Stimulated activated naive CD8-positive, alpha-beta T cell treated with anti-CD3 and anti-CD28 coated beads, Interleukin-15, Interleukin-2, amounts not matched to agents 100 ng/mL and 50 ng/mL, for 24 hours (primary cell): Measurements from ENCODE around the gene RNF157.
"Not testable (repeated sequence)": the region's sequence is repeated elsewhere in the genome, so short reads cannot be mapped to it uniquely, and the experiment has no call there.

ENCODE experiments used
- H3K27ac Mint-ChIP-seq: one replicate; pipeline ENCODE4 v1.8.0; 2021; ENCODE audit warnings: mild to moderate bottlenecking, mixed read lengths
- H3K27me3 Mint-ChIP-seq: one replicate; pipeline ENCODE4 v1.8.0; 2021; ENCODE audit warnings: mixed read lengths
- H3K36me3 Mint-ChIP-seq: one replicate; pipeline ENCODE4 v1.8.0; 2021; ENCODE audit warnings: low read depth, mixed read lengths
- H3K4me1 Mint-ChIP-seq: one replicate; pipeline ENCODE4 v1.8.0; 2021; ENCODE audit warnings: low read depth, mixed read lengths
- H3K4me3 Mint-ChIP-seq: one replicate; pipeline ENCODE4 v1.8.0; 2021; ENCODE audit warnings: mild to moderate bottlenecking, mixed read lengths
- H3K9me3 Mint-ChIP-seq: one replicate; pipeline ENCODE4 v1.8.0; 2021; ENCODE audit warnings: mixed read lengths

RNF157 gene

GRCh38 chr17:76235883-76236282 is 4.4 kb downstream of the RNF157 start:
- no peaks in the 10 kb centered on the region for H3K27me3 Mint-ChIP-seq
- no peak overlapping the region for H3K4me3 Mint-ChIP-seq
- no peaks in the 10 kb centered on the region for H3K9me3 Mint-ChIP-seq
- no peak overlapping the region for H3K27ac Mint-ChIP-seq
- H3K4me1 Mint-ChIP-seq, result peaks cover 50% of the 10 kb centered on the region
- peaks cover 3% of the 10 kb centered on the region for H3K36me3 Mint-ChIP-seq

DNA sequence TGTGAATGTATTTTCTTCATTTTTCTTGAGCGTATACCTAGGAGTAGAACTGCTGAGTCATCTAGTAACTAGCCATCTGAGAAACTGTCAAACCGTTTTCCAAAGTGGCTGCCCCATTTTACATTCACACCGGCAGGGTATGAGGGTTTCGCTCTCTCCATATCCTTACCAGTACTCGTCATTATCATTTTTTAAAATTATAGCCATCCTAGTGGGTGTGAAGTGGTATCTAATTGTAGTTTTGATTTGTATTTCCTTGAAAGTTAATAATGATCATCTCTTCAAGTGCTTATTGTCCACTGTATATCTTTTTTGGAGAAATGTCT is 6.0 kb downstream of the RNF157 start:
- Mint-ChIP-seq H3K27ac (peak overlapping the region; percentile 55), H3K4me1 (peaks cover 51% of the 10 kb centered on the region), H3K36me3 (peaks cover 12% of the 10 kb centered on the region), H3K9me3 (no peaks in the 10 kb centered on the region), H3K27me3 (no peaks in the 10 kb centered on the region), H3K4me3 (peak overlapping the region; percentile 23)

DNA sequence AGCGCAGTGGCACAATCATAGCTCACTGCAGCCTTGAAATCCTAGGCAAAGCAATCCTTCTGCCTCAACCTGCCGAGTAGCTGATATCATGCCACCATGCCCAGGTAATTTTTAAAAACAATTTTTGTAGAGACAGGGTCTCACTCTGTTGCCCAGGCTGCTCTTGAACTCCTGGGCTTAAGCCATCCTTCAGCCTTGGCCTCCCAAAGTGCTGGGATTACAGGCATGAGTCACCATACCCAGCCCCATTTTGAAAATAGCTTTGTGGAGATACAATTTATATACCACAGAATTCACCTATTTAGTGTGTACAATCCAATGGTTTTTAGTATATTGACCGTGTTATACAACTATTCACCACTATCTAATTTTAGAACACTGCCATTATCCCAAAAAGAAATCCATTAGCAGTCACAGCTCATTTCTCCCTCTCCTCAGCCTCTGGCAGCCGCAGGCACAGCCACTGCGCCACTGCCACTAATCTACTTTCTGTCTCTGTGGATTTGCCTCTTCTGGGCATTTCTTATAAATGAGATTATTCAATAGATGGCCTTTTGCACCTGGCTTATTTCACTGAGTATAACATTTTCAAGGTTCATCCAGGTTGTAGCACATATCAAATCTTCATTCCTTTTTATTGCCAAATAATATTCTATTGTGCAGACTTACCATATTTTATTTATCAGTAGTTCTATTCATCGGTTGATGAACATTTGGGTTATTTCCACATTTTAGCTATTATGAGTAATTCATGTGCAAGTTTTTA is 6.5 kb downstream of the RNF157 start:
- H3K9me3 Mint-ChIP-seq, result no peaks in the 10 kb centered on the region
- H3K27me3 Mint-ChIP-seq, result no peaks in the 10 kb centered on the region
- peak overlapping the region; percentile 55 for H3K27ac Mint-ChIP-seq
- peaks cover 50% of the 10 kb centered on the region for H3K4me1 Mint-ChIP-seq
- peaks cover 16% of the 10 kb centered on the region for H3K36me3 Mint-ChIP-seq
- H3K4me3 Mint-ChIP-seq, result peak overlapping the region; percentile 23

DNA sequence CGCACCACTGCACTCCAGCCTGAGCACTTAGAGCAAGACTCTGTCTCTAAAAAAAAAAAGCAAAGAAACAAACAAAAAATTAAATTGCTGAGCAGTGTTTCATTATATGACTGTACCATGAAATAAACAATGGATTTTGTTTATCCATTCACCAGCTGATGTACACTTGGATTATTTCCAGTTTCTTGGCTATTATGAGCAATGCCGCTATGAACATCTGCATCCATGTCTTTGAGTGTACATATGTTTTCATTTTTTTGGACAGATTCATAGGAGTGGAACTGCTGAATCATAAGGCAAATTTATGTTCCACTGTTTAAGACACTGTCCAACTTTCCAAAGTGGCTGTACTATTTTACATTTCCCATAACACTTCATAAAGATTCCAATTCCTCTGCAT is 8.0 kb downstream of the RNF157 start:
- Mint-ChIP-seq H3K4me3 (no peak overlapping the region), H3K27me3 (no peaks in the 10 kb centered on the region), H3K27ac (no peak overlapping the region), H3K4me1 (peaks cover 45% of the 10 kb centered on the region), H3K36me3 (peaks cover 21% of the 10 kb centered on the region), H3K9me3 (no peaks in the 10 kb centered on the region)

- H3K36me3 Mint-ChIP-seq, result peaks cover 18% of the 10 kb centered on the region
- H3K27me3 Mint-ChIP-seq, H3K27ac Mint-ChIP-seq, H3K9me3 Mint-ChIP-seq, H3K4me3 Mint-ChIP-seq: not testable (repeated sequence)
- peaks cover 21% of the 10 kb centered on the region for H3K4me1 Mint-ChIP-seq
Observed at GRCh38 chr17:76226749-76227148, 13.5 kb downstream of the RNF157 start.

GRCh38 chr17:76225373-76226086 is 14.8 kb downstream of the RNF157 start:
- not testable (repeated sequence) for H3K27me3 Mint-ChIP-seq, H3K27ac Mint-ChIP-seq, H3K4me3 Mint-ChIP-seq, H3K9me3 Mint-ChIP-seq
- peaks cover 18% of the 10 kb centered on the region for H3K36me3 Mint-ChIP-seq
- peaks cover 18% of the 10 kb centered on the region for H3K4me1 Mint-ChIP-seq

DNA sequence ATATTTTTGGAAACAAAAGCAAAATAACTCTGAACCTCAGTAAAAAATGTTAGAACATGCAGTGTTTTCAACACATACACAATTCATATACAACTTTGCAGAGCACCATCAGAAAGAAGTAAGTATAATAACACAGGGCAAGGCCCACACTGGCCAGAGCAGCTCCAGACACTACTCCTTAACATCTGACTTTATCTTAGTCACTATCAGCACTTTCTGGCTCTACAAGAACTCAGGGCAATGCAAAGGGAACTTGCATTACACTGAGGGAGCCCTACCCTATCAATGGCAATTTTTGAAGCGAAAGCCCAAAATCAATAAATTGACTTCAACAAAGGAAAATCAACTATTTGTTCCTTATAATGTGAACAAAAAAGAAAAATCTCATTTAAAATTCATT is 16.5 kb downstream of the RNF157 start:
- no peaks in the 10 kb centered on the region for H3K27me3 Mint-ChIP-seq
- H3K4me1 Mint-ChIP-seq, result peaks cover 19% of the 10 kb centered on the region
- H3K9me3 Mint-ChIP-seq, result no peaks in the 10 kb centered on the region
- peaks cover 6% of the 10 kb centered on the region for H3K36me3 Mint-ChIP-seq
- H3K4me3 Mint-ChIP-seq, result no peak overlapping the region
- H3K27ac Mint-ChIP-seq, result no peak overlapping the region

- no peak overlapping the region for H3K4me3 Mint-ChIP-seq
- no peaks in the 10 kb centered on the region for H3K36me3 Mint-ChIP-seq
- no peak overlapping the region for H3K27ac Mint-ChIP-seq
- H3K4me1 Mint-ChIP-seq, result peaks cover 35% of the 10 kb centered on the region
- H3K9me3 Mint-ChIP-seq, result no peaks in the 10 kb centered on the region
- H3K27me3 Mint-ChIP-seq, result no peaks in the 10 kb centered on the region
Observed at GRCh38 chr17:76219670-76220383, 20.5 kb downstream of the RNF157 start.

- no peak overlapping the region for H3K27ac Mint-ChIP-seq
- H3K4me3 Mint-ChIP-seq, result no peak overlapping the region
- H3K36me3 Mint-ChIP-seq, result peaks cover 2% of the 10 kb centered on the region
- H3K4me1 Mint-ChIP-seq, result peaks cover 38% of the 10 kb centered on the region
- H3K27me3 Mint-ChIP-seq, result no peaks in the 10 kb centered on the region
- H3K9me3 Mint-ChIP-seq, result no peaks in the 10 kb centered on the region
Observed at GRCh38 chr17:76217081-76217480, 23.2 kb downstream of the RNF157 start.

- Mint-ChIP-seq H3K27ac (no peak overlapping the region), H3K4me1 (peaks cover 38% of the 10 kb centered on the region), H3K27me3 (no peaks in the 10 kb centered on the region)
Observed at GRCh38 chr17:76213491-76213890, 26.8 kb downstream of the RNF157 start.

GRCh38 chr17:76208120-76208519 is 32.2 kb downstream of the RNF157 start:
- peaks cover 40% of the 10 kb centered on the region for H3K36me3 Mint-ChIP-seq
- H3K27ac Mint-ChIP-seq, result no peak overlapping the region
- H3K9me3 Mint-ChIP-seq, result no peaks in the 10 kb centered on the region
- H3K27me3 Mint-ChIP-seq, result no peaks in the 10 kb centered on the region
- H3K4me3 Mint-ChIP-seq, result no peak overlapping the region
- peaks cover 26% of the 10 kb centered on the region for H3K4me1 Mint-ChIP-seq

More at GRCh38 chr17:76213491-76213890, 26.8 kb downstream of the RNF157 start:
- no peak overlapping the region for H3K4me3 Mint-ChIP-seq
- peaks cover 27% of the 10 kb centered on the region for H3K36me3 Mint-ChIP-seq
- H3K9me3 Mint-ChIP-seq, result no peaks in the 10 kb centered on the region

DNA sequence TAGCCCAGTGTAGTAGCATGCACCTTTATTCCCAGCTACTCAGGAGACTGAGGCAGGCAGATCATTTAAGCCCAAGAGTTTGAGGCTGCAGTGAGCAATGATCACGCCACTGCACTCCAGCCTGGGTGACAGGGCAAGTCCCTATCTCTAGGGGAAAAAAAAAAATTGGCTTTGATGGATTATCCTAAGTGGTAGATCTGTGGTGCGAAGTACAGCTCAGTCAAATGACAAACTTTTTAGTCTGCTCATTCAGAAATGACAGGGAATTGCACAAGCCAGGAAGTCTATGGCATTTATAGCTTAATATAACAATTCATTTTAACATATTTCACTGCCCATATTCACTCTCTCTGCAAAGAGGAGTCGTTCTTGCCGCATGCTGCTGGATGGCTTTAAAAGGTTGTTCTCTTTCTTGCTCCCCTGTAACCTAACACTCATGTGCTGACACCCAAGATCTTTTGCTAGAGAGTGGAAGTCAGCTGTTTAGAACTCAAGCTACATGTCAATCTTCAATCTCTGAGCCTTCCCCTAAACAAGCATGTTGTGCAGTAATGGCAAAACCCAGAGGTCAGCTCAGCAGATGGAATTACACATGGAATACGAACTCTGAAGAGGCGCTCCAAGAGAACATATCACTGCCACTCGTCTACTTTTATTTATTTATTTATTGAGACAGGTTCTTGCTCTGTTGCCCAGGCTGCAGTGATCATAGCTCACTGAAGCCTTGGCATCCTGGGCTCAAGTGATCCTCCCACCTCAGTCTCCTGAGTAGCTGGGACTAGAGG is 32.8 kb downstream of the RNF157 start:
- Mint-ChIP-seq H3K36me3 (peaks cover 40% of the 10 kb centered on the region), H3K4me3 (no peak overlapping the region), H3K27me3 (no peaks in the 10 kb centered on the region), H3K27ac (no peak overlapping the region), H3K9me3 (no peaks in the 10 kb centered on the region), H3K4me1 (peaks cover 25% of the 10 kb centered on the region)

DNA sequence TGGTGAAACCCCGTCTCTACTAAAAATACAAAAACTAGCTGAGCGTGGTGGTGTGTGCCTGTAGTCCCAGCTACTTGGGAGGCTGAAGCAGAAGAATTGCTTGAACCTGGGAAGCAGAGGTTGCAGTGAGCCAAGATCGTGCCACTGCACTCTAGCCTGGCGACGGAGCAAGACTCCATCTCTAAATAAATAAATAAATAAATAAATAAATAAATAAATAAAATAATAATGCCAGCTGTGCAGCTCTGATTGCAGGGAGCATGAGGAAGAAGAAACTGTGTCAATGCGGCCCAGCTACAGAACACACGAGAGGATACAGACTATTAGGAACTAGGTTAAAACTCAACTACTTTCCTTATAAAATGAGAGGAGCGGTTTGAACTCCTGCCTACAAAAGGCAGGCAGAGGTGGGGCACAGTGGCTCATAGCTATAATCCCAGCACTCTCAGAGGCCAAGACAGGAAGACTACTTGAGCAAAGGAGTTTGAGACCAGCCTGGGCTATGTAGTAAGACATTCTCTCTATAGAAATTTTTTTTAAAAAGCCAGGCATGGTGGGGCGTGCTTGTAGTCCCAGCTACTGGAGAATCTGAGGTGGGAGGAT is 34.6 kb downstream of the RNF157 start:
- not testable (repeated sequence) for H3K4me3 Mint-ChIP-seq, H3K27ac Mint-ChIP-seq, H3K27me3 Mint-ChIP-seq, H3K9me3 Mint-ChIP-seq
- peaks cover 31% of the 10 kb centered on the region for H3K4me1 Mint-ChIP-seq
- H3K36me3 Mint-ChIP-seq, result peaks cover 25% of the 10 kb centered on the region

DNA sequence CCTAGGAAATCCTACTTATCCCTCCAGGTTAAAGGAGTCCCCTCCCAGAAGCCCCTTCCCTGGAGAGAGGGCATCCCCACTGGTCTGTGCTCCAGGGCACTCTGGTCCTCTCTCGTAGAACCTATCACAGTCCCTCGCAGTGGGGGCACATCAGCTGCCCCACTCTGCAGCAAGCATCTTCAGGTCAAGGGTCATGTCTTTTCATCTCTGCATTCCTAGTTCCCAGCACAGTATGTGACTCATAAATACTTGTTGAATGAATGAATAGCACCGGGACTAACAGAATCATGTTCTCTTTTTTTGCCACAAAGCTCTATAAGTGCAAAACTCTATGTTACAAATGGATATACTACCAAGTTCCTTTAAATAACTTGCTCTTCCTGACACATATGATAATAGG is 36.0 kb downstream of the RNF157 start:
- Mint-ChIP-seq H3K4me1 (peaks cover 41% of the 10 kb centered on the region), H3K27ac (no peak overlapping the region)

More for the DNA sequence above, 36.0 kb downstream of the RNF157 start:
- H3K27me3 Mint-ChIP-seq, result no peaks in the 10 kb centered on the region
- H3K9me3 Mint-ChIP-seq, result no peaks in the 10 kb centered on the region
- peaks cover 29% of the 10 kb centered on the region for H3K36me3 Mint-ChIP-seq
- no peak overlapping the region for H3K4me3 Mint-ChIP-seq
